HT1080 (cell line): Measurements from ENCODE around the gene PRKCB. TPM values are rescaled to one million over a fixed set of nuclear protein-coding genes. Genes with fewer than 3 reads are reported as not detected.
"Not testable (repeated sequence)": the region's sequence is repeated elsewhere in the genome, so short reads cannot be mapped to it uniquely, and the experiment has no call there.

Experiments
- DNase-seq: peaks from one replicate; pipeline ENCODE4 v3.0.0-alpha.2; 2015; ENCODE audit warnings: low read depth
- total RNA-seq: library from RNA; depleted of rRNA; stranded (reverse); fragments of >200 nt; shearing (Covaris generic); gene quantifications from 2 replicates; pipeline ENCODE4 v1.2.3, GENCODE V29; 2014

Gene PRKCB
- total RNA-seq, 1 experiment from 2014 or later = not detected

GRCh38 chr16:24124291-24124690, 288.5 kb downstream of the PRKCB start:
- no peak for DNase-seq

GRCh38 chr16:24125214-24125613, 289.4 kb downstream of the PRKCB start:
- DNase-seq = no peak

DNA sequence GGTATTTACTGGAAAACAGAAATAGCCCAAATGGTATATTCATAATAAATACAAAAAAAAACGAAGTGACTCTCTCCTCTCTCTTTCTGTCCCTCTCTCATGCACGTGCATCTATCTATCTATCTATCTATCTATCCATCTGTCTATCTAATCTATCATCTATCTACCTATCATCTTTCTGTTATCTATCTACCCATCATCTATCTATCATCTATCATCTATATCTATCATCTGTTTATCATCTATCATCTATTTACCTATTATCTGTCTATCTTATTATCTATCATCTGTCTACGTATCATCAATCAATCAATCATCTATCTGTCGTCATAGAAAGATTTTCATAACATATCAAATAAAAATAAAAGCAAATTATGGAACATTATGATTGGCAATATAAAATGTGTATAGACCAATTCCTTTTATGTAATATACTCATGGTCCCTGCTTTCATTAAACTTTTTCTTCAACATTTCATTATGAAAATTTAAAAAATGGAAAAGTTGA, 293.7 kb downstream of the PRKCB start:
- DNase-seq = no peak

DNA sequence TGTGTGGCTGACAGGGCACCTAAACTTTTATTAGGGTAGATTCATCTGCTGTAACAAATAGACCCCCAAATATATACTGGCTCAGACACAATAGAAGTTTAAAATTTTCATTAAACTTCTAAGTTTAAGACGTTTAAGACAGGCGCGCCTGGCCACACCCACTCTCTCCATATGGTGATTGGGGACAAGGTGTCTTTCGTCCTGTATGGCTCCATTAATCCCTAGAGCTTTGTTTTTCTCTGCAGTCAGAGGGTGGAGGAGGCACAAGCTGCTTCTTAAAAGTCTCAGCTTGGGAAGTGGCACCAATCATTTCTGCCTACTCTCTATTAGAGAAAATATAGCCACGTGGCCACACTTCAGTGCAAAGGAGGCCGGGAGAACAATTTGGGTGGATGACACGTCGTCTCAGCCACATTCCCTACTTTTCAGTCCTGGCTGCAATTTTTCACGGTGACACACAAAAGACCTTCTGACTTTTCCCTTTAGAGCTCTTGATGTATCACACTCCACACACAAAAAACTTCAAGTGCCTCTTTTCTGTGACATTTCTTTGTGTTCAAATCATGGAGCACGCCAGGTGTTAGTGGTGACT, 294.8 kb downstream of the PRKCB start:
- no peak for DNase-seq

GRCh38 chr16:24131294-24131693, 295.5 kb downstream of the PRKCB start:
- DNase-seq = no peak

GRCh38 chr16:24132048-24132796, 296.4 kb downstream of the PRKCB start:
- DNase-seq = no peak

GRCh38 chr16:24132797-24133155, 297.0 kb downstream of the PRKCB start:
- DNase-seq = no peak

DNA sequence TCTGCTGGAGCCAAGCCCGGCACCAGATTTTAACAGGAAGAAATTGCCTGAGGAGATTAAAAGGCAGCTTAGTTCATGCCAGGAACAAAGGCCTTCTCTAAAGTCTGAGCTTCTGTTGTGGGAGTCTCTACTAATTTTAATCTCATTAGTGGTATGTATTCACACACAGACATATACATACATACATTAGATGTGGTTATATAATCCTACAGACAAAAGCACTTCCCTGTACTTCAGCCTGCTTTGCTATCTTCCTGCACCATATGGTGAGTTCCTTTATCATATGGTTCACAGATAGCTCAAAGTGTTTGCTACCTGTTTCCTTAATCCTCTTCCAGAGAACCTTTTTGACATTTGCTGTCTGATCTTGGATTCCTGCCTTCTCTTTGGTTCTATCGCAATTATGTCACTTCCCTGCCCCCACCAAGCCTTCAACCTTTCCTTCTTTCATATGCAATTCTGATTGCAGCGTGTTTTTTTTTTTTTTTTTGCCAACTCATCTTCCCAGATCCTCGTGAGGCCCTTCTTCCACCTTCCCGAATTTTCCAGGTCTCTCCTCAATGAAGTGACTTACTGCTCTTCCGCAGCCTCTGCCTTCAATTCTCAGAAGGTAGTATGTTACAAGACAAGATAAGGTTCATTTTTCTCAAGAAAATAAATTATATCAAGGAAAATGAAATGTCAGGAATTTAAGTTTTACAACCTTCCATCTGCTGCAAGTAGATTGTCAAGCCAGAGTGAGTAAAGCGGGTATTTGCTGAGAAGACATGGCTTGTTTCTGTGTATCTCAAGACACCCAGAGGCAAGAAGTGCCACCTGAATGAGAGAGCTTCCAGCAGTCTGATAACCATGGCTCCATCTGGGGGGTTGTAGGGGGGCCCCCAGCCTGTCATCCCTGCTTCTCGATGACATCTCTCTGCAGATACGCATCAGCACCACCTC, 300.1 kb downstream of the PRKCB start:
- no peak for DNase-seq

DNA sequence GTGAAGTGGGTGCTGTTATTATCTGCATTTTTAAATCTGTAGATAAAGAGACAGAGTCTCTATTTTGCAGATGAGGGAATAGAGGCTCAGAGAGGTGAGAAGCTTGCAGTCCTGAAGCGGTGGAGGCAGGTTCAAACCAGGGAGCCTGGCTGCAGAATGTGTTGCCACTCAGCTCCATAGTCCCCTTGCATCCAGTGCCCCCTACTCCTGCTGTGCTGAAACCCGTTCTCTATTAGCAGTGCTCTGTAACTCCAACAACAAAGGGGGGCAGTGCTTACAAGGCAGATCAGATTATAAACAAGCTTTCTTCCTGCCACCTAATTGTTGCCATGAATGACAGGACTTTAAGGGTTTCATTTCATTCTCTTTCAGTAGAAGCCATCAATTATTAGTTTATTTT, 302.2 kb downstream of the PRKCB start:
- DNase-seq = no peak

GRCh38 chr16:24138575-24138974, 302.8 kb downstream of the PRKCB start:
- DNase-seq = no peak

DNA sequence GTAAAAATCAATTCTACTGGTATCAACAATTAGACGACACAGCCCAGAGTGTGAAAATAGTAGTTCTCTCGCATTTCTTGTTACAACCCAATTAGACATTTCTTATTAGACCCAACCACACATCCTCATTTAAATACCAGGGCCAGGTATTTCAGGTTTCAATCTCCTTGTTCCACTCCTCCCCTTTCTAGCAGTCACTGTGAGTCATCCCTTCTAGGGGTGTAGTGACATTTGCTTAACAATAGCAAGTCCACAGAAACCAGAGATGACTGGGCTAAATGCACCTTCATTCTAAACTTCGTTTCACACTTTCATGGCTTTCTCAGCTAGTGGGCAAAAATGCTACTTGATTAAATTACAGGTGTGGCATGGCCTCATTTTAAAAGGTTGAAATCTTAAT, 303.5 kb downstream of the PRKCB start:
- DNase-seq = no peak

DNA sequence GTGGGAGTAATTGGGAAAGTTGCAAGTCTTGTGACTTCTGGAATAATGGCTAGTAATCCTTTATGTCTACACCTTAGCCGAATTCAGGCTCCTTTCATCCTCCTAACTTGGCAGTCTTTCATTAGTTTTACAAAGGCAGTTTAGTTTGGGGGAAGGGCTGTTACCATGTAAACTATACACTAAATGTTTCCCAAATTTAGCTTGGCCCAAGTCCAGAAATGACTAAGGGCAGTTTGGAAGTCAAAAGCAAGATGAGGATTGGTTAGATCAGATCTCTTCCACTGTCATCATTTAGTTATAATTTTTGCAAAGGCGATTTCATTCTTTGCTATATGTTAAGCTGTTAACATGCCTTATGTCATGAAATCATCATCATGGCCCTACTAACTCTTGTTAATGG, 304.9 kb downstream of the PRKCB start:
- no peak for DNase-seq

DNA sequence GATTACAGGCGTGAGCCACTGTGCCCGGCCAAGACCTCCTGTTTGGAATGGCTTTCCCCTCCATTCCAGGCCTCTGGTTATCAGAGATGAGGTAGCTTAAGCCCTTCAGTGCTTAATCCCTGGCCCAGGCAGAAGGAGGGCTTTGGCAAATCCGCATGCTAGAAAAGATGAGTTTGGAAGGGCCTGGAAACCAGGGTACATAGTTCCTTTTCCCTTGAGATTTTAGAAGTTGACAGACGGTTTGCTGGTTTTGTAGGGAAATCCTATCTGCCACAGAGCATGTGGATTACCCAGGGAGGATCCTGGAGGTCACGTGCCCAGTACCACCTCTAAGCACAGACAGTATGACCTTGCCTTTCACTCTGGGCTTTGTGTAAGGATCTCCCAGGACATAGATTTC, 305.7 kb downstream of the PRKCB start:
- no peak for DNase-seq

- no peak for DNase-seq
These were observed 306.1 kb downstream of the PRKCB start for GRCh38 chr16:24141917-24142316.

DNA sequence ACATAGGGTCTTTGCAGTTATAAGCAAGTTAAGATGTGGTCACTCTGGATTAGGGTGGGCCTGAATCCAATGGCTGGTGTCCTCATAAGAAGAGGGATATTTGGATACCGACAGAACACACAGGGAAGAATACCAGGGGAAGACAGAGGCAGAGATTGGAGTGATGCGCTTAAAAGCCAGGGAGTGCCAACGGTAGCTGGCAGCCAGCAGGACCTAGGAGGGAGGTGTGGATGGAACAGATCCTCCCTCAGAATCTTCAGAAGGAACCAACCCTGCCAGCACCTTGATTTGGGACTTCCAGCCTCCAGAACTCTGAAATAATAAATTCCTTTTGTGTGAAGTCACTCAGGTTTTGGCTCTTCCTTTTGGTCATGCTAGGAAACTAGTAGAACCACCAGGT, 310.1 kb downstream of the PRKCB start:
- DNase-seq = no peak

DNA sequence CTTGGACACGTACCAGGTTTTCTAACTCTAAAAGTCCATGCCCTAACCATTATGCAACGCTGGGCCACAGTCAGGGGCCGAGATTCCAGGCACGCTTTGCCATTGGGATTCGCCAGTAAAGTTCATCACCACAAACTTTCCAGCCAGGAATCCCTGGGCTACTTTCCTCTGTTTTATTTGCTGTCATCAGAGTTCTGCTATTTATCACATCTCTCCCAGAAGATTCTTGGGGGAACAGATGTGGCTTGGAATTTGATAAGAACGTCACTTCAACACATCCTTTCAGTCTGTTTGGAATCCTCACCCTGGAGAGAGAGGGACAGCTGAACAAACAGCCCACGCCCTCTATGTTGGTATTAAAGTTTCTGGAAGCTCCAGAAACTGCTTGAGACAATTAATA, 310.7 kb downstream of the PRKCB start:
- DNase-seq = no peak

DNA sequence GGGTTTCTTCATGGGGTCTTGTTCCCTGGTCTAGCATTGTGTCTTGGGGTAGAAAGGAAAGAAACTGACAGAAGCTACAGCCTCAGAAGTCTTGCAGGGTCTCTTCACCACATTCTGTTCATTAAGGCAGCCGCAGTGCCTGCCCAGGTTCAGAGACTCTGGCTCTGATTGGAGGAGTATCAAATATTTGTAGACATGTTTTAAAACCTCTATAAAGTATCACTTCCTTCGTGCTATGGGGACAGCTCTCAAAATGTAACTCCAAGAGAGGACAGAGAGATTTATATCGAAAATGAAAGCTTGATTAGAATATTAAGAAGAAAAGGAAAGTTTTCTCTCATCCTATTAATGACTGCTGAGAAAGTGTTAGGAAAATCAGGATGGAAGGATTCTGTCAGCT, 313.3 kb downstream of the PRKCB start:
- no peak for DNase-seq

DNA sequence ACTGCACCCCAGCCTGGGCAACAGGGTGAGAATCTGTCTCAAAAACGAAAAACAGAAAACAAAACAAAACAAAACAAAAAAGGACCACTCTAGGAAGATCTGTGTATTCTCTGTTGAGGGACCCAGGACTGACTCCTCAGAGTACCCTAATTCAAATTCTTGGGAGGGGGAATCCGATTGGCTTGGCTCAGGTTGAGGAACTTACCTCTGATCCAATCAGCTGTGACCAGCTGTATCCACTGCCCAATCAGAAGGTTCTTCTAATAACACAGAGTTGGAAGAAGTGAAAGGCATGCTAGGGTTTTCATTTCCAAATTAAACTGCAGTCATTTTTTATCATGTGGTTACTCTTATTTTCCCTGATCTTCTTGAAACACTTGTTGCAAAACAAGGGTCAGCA, 314.5 kb downstream of the PRKCB start:
- DNase-seq = no peak

- peak; percentile 46 for DNase-seq
These were observed 315.7 kb downstream of the PRKCB start for GRCh38 chr16:24151482-24151939.

DNA sequence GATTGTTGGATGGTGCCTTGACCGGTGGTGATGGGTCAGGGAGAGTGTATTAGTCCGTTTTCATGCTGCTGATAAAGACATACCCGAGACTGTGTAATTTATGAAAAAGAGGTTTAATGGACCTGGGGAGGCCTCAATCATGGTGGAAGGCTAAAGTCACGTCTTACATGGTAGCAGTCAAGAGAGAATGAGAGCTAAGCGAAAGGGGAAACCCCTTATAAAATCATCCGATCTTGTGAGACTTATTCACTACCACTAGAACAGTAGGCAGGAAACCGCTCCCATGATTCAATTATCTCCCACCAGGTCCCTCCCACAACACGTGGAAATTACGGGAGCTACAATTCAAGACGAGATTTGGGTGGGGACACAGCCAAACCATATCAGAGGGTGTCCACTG, 316.3 kb downstream of the PRKCB start:
- not testable (repeated sequence) for DNase-seq

GRCh38 chr16:24152826-24153225, 317.0 kb downstream of the PRKCB start:
- DNase-seq = no peak

- no peak for DNase-seq
These were observed 321.0 kb downstream of the PRKCB start for GRCh38 chr16:24156777-24157176.
